NCI-H2107 treated with DMSO at 0.1 percent for 48 hours (cell line): ENCODE results near the gene SLC51B.
A peak's percentile ranks its signal among the peaks of the same experiment; 100 is the strongest.
"Not testable (repeated sequence)": the region's sequence is repeated elsewhere in the genome, so short reads cannot be mapped to it uniquely, and the experiment has no call there.

Experiments
- DNase-seq: peaks from one replicate; lab custom pipeline; 2025; ENCODE audit not compliant: unreplicated experiment; lab: John Stamatoyannopoulos, UW

Gene SLC51B

GRCh38 chr15:65040461-65040860 lies 4.7 kb upstream of the SLC51B start:
- DNase-seq = no peak

GRCh38 chr15:65041787-65042186 lies 3.4 kb upstream of the SLC51B start:
- DNase-seq = no peak

- DNase-seq = no peak
Measured at GRCh38 chr15:65042776-65043327, 2.3 kb upstream of the SLC51B start.

- not testable (repeated sequence) for DNase-seq
Measured at GRCh38 chr15:65044218-65044617, 969 bp upstream of the SLC51B start.

- no peak for DNase-seq
Measured at GRCh38 chr15:65048241-65048640, 3.1 kb downstream of the SLC51B start.

- peak; percentile 49 for DNase-seq
Measured at GRCh38 chr15:65049418-65049840, 4.2 kb downstream of the SLC51B start.

GRCh38 chr15:65050270-65050669 lies 5.1 kb downstream of the SLC51B start:
- no peak for DNase-seq

GRCh38 chr15:65051266-65051665 lies 6.1 kb downstream of the SLC51B start:
- no peak for DNase-seq

GRCh38 chr15:65052956-65053355 lies 7.8 kb downstream of the SLC51B start:
- no peak for DNase-seq

- DNase-seq = peak; percentile 2
Measured at GRCh38 chr15:65054333-65055200, 9.4 kb downstream of the SLC51B start.

- DNase-seq = no peak
Measured at GRCh38 chr15:65055201-65055870, 10.1 kb downstream of the SLC51B start.

GRCh38 chr15:65056106-65056505 lies 10.9 kb downstream of the SLC51B start:
- no peak for DNase-seq

GRCh38 chr15:65056868-65057548 lies 11.8 kb downstream of the SLC51B start:
- DNase-seq = no peak

- DNase-seq = no peak
Measured at GRCh38 chr15:65057549-65057940, 12.4 kb downstream of the SLC51B start.

GRCh38 chr15:65058394-65059368 lies 13.5 kb downstream of the SLC51B start:
- no peak for DNase-seq

GRCh38 chr15:65059369-65059750 lies 14.2 kb downstream of the SLC51B start:
- DNase-seq = no peak

GRCh38 chr15:65059931-65060596 lies 14.9 kb downstream of the SLC51B start:
- DNase-seq = no peak

GRCh38 chr15:65060641-65061397 lies 15.6 kb downstream of the SLC51B start:
- no peak for DNase-seq

GRCh38 chr15:65062061-65062460 lies 16.9 kb downstream of the SLC51B start:
- no peak for DNase-seq
